HG03095 (cell line): ENCODE data around the gene MRPS34.

Experiments
- ATAC-seq: cut with Tn5 transposase; IDR thresholded peaks from one replicate; pipeline ENCODE4 v1.9.1; 2021; ENCODE audit warnings: moderate library complexity; ENCODE audit not compliant: unreplicated experiment

MRPS34 gene

GRCh38 chr16:1771188-1771863 is 1.6 kb downstream of the MRPS34 start, which contains the start of gene NME3:
Gene NME3, minus strand, starts transcription at chr16:1771543. Its CDS starts 9 bp downstream, at chr16:1771534.
- ATAC-seq, result no peak

GRCh38 chr16:1770328-1771187 is 2.4 kb downstream of the MRPS34 start:
- ATAC-seq, result no peak

DNA sequence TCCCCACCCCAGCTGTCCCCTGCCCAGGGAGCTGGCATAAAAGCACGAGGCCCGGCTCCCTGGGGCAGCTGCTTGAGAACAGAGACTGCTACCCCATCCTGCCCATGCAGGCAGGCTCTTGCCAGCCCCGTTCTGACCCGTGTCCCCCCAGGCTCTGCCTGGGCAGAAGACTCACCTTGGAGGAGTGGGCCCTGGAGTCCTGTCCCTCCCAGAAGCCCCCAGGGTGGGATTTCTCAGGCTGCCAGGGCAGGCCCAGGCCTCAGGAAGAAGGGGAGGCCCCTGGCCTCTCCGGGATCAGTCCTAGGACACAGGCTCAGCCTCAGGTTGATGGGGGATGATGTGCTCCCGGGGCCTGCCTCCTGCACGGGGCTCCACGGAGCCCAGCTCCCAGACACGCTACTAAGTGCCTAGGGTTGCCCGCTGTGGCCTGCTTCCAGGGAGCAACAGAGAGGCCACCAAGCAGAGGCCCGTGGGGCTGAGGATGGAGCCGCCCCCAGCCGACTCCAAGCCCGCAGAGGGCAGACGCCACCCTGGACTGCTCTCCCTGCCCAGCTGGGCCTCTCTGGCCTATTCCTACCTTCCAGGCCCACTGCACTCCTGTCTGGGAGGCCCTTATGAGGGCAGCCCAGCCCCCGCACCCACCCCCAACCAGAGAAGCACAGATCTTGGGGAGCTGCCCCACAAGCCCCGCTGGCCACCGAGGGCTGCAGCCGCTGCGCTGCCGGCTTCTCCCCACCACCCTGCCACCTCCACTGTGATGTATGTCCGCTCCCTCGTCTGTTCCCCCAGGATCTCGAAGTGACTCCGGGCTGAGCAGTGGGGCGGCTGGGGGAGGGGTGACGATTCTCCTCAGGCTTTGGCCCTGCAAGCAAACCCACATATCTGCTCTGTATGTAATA is 3.3 kb downstream of the MRPS34 start:
- no peak for ATAC-seq

DNA sequence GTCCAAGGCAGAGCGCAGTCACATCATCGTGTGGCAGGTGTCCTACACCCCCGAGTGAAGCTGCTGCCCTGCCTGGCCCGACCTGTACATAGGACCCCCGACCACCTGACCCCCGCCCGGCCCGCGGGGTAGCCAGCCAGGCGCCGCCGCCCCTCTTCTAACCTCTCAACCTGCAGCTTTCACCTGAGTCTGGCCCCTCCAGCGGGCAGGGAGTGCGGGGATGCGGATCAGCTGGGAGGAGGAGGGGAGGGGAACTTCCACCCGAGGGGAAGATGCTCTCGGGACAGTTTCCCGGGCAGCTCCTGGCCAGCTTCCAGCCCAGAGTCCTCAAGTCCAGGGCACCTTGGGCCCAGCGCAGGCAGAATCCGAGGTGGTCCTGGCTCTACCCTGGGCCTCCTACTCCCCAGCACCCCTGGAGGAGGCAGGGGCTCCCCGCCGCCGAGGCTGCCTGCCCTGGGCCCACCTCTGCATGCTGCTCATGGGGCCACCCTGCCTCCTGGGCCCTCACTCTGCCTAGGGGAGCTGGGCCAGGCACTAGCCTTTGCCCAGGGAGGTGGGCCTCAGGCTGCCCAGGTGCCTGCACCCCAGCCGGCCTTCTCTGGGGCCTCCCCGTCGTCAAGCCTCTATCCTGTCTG is 4.0 kb downstream of the MRPS34 start:
- ATAC-seq, result no peak

DNA sequence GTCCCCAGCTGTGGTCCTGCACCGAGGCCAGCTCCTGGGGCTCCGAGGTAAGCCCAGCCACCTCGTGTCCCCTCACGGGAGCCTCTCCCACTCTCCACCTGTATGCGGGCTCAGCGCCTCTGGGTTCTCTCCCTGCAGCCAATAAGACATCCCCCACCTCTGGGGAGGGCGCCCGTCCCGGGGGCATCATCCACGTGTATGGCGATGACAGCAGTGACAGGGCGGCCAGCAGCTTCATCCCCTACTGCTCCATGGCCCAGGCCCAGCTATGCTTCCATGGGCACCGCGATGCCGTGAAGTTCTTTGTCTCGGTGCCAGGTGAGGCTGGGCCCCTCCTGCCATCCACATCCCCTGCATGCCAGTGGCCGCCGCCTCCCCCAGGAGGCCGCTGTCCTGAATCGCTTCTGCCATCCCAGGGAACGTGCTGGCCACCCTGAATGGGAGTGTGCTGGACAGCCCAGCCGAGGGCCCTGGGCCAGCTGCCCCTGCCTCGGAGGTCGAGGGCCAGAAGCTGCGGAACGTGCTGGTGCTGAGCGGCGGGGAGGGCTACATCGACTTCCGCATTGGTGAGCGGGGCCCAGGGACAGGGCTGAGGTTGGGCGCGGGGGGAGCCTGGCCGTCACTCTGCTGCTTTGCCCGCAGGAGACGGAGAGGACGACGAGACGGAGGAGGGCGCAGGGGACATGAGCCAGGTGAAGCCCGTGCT is 4.7 kb downstream of the MRPS34 start:
- no peak for ATAC-seq

DNA sequence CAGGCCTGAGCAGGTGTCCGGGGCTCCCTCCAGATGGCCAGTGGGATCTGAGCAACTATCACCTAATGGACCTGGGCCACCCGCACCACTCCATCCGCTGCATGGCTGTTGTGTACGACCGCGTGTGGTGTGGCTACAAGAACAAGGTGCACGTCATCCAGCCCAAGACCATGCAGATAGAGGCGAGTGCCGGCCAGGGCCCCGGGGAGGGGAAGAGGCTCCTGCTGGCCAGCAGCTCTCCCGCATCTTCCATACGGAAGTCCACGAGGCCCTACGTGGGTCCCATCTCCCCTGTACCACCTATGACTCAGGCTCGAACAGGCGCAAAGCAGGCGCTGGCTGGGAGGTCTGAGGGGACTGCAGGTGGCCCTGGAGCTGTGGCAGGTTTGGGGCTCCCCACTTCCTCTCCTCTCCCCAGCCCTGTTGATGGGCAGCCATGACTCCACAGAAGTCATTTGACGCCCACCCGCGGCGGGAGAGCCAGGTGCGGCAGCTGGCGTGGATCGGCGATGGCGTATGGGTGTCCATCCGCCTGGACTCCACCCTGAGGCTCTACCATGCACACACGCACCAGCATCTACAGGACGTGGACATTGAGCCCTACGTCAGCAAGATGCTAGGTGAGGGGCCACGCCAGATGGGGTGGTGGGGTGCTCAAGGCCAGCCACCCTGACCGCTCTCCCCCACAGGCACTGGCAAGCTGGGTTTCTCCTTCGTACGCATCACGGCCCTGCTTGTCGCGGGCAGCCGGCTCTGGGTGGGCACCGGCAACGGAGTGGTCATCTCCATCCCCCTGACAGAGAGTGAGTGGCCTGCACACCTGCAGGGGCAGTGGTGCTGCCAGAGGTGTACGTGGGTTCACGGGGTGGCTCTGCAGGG is 5.6 kb downstream of the MRPS34 start:
- no peak for ATAC-seq

GRCh38 chr16:1766701-1767100 is 6.2 kb downstream of the MRPS34 start:
- ATAC-seq, result no peak

- no peak for ATAC-seq
Measured at GRCh38 chr16:1766231-1766630, 6.7 kb downstream of the MRPS34 start.

DNA sequence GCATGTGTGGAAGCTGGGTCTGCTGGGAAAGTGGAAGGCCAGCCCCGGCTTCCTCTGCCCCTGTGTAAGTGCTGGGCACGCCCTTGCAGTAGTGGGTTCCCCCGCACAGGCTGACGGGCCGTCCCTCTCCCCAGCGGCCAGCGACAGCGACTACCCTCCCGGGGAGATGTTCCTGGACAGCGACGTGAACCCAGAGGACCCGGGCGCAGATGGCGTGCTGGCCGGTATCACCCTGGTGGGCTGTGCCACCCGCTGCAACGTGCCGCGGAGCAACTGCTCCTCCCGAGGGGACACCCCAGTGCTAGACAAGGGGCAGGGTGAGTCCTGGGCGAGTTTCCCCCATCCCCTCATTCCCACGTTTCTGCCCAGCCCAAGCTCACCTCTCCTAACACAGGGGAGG is 7.1 kb downstream of the MRPS34 start:
- ATAC-seq, result no peak

DNA sequence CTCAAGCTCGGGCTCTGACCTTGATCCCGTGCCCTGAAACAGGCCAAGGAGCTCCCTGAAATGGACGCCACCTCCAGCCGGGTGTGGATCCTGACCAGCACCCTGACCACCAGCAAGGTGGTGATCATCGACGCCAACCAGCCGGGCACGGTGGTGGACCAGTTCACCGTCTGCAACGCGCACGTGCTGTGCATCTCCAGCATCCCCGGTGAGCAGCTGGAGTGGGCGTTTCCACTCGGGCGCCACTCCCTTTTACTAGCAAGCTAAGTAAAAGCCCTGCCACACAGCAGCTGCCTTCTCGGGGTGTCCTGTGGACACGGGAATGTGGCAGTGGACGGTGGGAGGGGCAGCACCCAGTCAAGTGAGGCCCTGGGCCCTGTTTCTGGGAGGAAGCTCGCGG is 8.0 kb downstream of the MRPS34 start:
- ATAC-seq, result no peak

- ATAC-seq, result no peak
Measured at GRCh38 chr16:1763521-1764511, 9.1 kb downstream of the MRPS34 start.

DNA sequence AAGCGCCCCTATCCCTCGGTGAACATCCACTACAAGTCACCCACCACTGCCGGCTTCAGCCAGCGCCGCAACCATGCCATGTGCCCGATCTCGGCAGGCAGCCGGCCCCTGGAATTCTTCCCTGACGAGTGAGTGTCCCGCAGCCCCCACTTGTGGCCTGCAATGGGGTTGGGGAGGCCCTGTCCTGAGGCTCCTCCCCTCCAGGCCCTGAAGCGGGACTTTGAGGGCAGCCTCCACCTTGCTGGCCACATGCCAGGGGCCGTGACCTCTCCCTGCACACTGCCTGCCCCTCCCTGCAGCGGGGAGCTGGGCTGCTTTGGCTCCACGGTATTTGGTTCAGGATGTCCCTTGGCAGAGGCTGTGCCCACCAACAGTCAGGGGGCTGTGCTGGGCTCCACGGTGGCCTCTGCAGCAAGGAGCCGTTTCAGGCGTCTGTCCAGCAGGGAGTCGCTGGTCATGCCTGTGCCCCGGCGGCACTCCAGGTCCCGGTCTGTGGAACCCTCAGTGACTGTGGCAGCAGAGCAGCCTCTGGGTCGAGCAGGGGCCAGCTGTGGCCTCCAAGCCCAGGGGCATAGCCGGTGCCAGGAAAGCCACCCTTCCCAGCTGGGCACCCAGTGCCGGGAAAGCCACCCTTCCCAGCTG is 9.9 kb downstream of the MRPS34 start:
- ATAC-seq, result no peak

DNA sequence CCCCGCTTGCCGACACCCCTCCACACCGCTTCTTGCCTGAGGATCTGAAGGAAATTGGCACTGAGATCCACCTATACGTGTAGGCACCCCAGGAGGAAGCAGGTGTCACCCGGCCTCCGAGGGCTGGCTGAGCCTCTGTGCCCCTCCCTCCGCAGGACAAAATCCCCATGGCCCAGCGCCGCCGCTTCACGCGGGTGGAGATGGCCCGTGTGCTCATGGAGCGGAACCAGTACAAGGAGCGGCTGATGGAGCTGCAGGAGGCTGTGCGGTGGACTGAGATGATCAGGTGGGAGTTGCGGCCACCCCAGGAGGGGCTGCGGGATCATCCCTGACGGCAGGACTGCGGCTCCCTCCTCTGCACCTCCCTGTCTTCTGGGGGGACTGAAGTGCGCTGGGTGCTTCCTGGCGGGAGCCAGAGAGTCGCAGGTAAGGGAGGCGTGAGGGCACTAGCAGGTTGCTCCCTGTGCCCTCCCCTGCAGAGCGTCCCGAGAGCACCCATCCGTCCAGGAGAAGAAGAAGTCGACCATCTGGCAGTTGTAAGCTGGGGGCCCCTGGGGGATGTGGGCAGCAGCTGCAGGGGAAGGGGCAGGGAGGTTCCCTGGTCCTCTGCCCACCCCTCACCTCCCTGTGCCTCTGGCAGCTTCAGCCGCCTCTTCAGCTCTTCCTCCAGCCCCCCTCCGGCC is 10.6 kb downstream of the MRPS34 start:
- ATAC-seq, result no peak

GRCh38 chr16:1761751-1762150 is 11.2 kb downstream of the MRPS34 start:
- ATAC-seq, result no peak

- no peak for ATAC-seq
Measured at GRCh38 chr16:1760911-1761310, 12.0 kb downstream of the MRPS34 start.

- no peak for ATAC-seq
Measured at GRCh38 chr16:1759511-1759910, 13.4 kb downstream of the MRPS34 start.

- ATAC-seq, result no peak
Measured at GRCh38 chr16:1758923-1759322, 14.0 kb downstream of the MRPS34 start.
